ENCODE data around the gene CLIC3. TPM values are rescaled to one million over a fixed set of nuclear protein-coding genes. Genes with fewer than 3 reads are reported as not detected.
A peak's percentile ranks its signal among the peaks of the same experiment; 100 is the strongest.

Gene CLIC3
- total and polyA plus RNA-seq, 8 donors, result 0.24 to 1.3 (median 0.41) TPM; not detected in 1

- peak overlapping the region; percentile 58 to 71 (median 66) for H3K4me3 ChIP-seq
- WGBS, 2 donors, result 8 to 9% methylated on average over 19 to 21 of the region's 22 CpGs
- H3K4me1 ChIP-seq, result peaks cover 0 to 18% (median 0%) of the 10 kb centered on the region in 3 donors
- intact Hi-C loops (cut with DNase I), result loop anchor here in 1 of 3 donors (5.0 to 10.0 kb wide), 3 partner anchors 88 to 155 kb away; partner anchors contain the start of genes AJM1, CCDC183, PHPT1 and TMEM141
- H3K9me3 ChIP-seq, result no peaks in the 10 kb centered on the region
- peak; percentile 9 to 16 (median 12) for ATAC-seq
- H3K36me3 ChIP-seq, result no peaks in the 10 kb centered on the region
- H3K27ac ChIP-seq, result peak overlapping the region; percentile 93 to 94 (median 94)
- TF ChIP-seq CTCF (IDR thresholded peaks at IDR 0.05), result no peak
- no peaks in the 10 kb centered on the region for H3K27me3 ChIP-seq
- FAIRE-seq, result no peak
- peak in 2 of 6 donors; percentile 46 to 84 for DNase-seq
Observed at GRCh38 chr9:136949239-136949816, 47.0 kb downstream of the CLIC3 start.

- Histone ChIP-seq H3K27me3 (no peaks in the 10 kb centered on the region), H3K27ac (no peak overlapping the region), H3K4me3 (no peak overlapping the region), H3K9me3 (no peaks in the 10 kb centered on the region), H3K36me3 (no peaks in the 10 kb centered on the region), H3K4me1 (peaks cover 0 to 18% (median 0%) of the 10 kb centered on the region in 3 donors)
- 51 to 57% methylated on average over 15 of the region's 15 CpGs for WGBS, 2 donors
- FAIRE-seq (no peak), DNase-seq (peak in 3 of 6 donors; percentile 50 to 65 (median 61)), ATAC-seq (no peak)
- intact Hi-C loops (cut with DNase I), result loop anchor here in 1 of 3 donors (5.0 to 10.0 kb wide), 3 partner anchors 89 to 153 kb away; partner anchors contain the start of genes AJM1, CCDC183, PHPT1 and TMEM141
- no peak for TF ChIP-seq CTCF (IDR thresholded peaks at IDR 0.05)
Observed at GRCh38 chr9:136947955-136948510, 48.3 kb downstream of the CLIC3 start.

GRCh38 chr9:136947028-136947891 is 49.1 kb downstream of the CLIC3 start:
- intact Hi-C loops (cut with DNase I), result loop anchor here in 1 of 3 donors (5.0 to 10.0 kb wide), 3 partner anchors 90 to 152 kb away; partner anchors contain the start of genes AJM1, CCDC183, PHPT1 and TMEM141
- DNase-seq (peak in 3 of 6 donors; percentile 39 to 69 (median 68)), FAIRE-seq (no peak), ATAC-seq (no peak)
- Histone ChIP-seq H3K36me3 (peaks cover 0 to 5% (median 4%) of the 10 kb centered on the region in 3 donors), H3K27ac (peak overlapping the region in 1 of 4 donors; percentile 19), H3K4me1 (peaks cover 0 to 18% (median 0%) of the 10 kb centered on the region in 3 donors), H3K9me3 (no peaks in the 10 kb centered on the region), H3K27me3 (no peaks in the 10 kb centered on the region), H3K4me3 (no peak overlapping the region)
- WGBS, 2 donors, result 36 to 40% methylated on average over 26 of the region's 26 CpGs
- no peak for TF ChIP-seq CTCF (IDR thresholded peaks at IDR 0.05)

- 77 to 79% methylated on average over 26 to 27 of the region's 27 CpGs for WGBS, 2 donors
- Histone ChIP-seq H3K27me3 (no peaks in the 10 kb centered on the region), H3K4me3 (no peak overlapping the region), H3K27ac (no peak overlapping the region), H3K4me1 (peaks cover 0 to 18% (median 0%) of the 10 kb centered on the region in 3 donors), H3K9me3 (no peaks in the 10 kb centered on the region), H3K36me3 (peaks cover 3 to 13% (median 12%) of the 10 kb centered on the region in 3 donors)
- FAIRE-seq (no peak), DNase-seq (peak in 2 of 6 donors; percentile 55 to 85), ATAC-seq (no peak)
- TF ChIP-seq CTCF (IDR thresholded peaks at IDR 0.05), result no peak
- intact Hi-C loops (cut with DNase I), result loop anchor here in 1 of 3 donors (5.0 to 10.0 kb wide), 3 partner anchors 91 to 152 kb away; partner anchors contain the start of genes AJM1, CCDC183, PHPT1 and TMEM141
Observed at GRCh38 chr9:136946228-136947027, 49.9 kb downstream of the CLIC3 start.

Measured in pancreas (tissue), 10 donors.